NCI-H345 treated with DMSO at 0.1 percent for 48 hours (cell line): Measurements from ENCODE around the gene UBAP1.
"Not testable (repeated sequence)": the region's sequence is repeated elsewhere in the genome, so short reads cannot be mapped to it uniquely, and the experiment has no call there.

Experiments used
- DNase-seq: peaks from one replicate; lab custom pipeline; 2025; ENCODE audit not compliant: unreplicated experiment; lab: John Stamatoyannopoulos, UW

The UBAP1 gene

DNA sequence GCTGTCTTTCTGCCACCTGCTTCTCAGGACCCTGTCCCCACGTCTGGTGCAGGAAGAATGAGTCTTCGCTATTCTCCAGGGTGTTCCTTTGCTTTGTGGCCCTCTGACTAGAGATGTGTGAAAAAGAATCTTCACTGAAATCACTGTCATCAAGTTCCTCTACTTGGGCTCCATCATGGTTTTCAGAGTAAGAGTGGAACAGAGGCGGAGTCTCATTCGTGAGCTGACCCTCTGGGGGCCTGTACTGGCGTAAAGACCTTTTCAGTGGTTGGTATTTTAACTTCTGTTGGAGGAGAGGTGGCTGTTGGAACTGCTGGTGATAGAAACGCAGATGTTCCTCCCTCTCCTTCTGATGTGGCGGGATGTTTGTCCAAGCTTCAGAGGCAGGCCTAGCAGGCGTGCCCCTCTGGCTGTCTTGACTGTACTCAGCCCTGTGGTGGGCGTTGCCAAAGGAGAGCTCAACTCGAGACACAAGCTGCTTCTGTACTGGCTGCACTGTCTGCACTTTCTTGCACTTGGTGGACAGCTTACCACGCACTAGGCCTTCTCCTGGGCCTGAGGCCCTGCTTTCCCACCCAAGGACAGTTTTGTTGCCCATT, 78.2 kb downstream of the UBAP1 start:
- no peak for DNase-seq

DNA sequence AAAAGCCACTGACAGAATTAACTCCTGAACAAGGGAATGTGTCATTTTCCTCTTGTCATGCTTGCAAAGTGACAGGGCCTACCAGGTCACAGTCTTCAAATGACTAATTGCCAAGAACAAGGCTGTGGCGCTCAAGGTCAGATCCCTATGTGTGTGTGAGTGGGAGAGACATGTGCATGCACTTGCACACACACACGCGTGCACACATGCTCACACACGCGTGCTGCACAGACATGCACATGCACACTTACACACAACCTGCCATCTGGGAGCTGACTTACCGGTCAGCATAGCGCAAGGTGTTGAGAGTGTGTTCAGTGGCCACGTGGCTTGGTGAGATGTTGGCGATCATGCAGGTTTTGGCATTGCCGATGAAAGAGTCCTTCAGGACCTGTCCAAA, 80.5 kb downstream of the UBAP1 start:
- DNase-seq = no peak

DNA sequence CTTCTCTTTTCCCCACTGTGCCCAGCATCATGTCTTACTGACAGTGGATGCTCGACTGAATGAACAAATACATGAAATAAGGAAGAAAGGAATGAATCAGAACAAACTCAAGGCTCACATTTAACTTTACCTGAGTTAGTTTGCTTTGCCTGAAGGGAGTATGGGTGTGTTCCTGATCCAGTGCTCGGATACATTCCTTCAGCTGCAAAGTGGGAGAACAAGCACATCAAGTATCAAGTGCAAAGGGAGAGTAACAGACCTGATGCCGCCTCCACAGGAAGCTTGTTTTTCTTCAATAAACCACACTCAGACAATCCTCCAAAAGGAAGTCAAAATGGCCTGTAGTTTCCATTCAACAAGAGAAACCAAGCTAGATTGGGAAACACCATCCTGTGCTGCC, 84.1 kb downstream of the UBAP1 start:
- no peak for DNase-seq

DNA sequence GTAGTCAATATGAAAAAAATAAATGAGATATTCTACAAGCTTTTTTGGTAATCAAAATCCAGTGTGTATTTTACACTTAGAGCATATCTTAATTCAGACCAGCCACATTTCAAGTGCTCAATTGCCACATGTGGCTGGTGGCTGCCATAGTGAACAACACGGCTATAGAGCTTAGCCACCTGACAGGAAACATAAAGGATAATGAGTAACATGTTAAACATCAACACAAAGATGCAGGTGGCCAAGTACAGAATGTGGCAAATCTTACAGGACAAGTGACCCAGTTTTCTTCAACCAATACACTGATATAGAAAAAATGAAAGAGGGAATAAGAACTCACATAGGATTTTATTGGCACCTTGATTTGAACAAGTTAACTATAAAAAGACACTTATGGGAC, 88.8 kb downstream of the UBAP1 start:
- no peak for DNase-seq

DNA sequence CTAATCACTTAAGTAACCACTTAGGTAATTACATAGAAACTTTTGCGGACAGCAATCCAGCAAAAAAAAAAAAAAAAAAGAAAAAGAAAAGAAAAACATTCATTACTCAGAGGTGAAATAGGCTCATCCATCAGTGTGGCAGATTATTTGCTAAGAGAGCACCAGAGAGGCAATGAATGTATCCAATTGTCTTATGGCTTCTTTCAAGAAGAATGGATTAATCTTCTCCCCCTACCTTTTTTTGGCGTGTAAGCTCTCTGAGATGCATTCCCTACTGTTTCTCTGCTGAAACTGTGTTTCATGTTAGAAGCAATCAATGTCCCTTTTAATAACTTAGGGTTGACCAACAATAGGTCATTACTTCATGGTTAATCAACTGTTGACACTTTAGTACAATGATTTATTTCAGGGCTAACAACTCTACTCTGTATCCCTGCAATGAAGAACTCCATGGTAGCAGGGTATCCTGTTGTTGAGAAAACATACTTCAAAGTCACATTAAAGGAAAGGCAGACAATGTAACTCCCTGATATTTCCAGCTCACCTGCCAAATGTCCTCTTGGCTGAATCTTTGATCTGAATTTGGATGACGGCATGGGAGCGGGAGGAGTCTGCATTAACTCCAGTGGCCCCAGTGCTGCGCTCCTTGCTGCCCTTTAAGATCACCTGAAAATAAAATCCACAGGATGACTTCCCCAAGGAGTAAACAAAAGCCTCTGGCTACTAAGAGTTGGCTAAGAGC, 92.6 kb downstream of the UBAP1 start:
- DNase-seq = no peak

DNA sequence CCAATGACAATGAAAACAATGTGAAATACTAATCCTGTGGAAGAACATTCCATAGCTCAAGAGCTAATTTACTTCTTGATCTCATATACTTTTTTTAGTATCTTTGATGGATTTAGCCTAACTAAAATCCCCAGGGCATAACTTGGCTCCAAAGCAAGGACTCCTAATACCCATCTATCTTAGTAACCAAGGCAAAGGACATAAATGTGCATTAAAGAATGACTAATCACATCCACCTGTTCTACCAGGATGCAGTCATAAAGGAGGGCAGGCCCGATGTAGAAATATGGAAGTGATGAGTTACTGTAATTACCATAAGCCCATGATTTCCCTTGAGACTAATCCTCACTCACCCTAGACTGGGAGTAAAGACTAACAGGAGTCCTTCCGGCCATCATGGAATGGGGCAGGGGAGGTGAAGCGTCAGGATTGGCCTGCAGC, 93.3 kb downstream of the UBAP1 start:
- no peak for DNase-seq

DNA sequence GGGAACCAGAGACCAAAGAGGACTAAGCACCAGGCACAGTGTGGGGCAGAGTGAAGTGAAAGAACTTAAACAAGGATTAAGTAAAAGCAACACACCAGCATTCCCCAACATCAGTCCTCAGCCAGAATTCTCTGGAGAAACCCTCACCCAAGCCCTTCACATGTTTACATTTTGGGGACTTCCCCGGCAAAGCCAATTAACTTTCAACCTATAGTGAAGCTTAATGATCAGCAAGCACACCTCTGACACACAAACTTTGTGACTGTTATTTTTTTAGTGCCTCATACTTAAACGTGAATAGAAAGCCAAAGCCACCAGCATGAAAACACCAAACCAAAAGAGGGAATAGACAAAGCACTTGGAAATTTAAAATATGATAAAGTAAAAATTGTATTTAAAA, 94.7 kb downstream of the UBAP1 start:
- not testable (repeated sequence) for DNase-seq

DNA sequence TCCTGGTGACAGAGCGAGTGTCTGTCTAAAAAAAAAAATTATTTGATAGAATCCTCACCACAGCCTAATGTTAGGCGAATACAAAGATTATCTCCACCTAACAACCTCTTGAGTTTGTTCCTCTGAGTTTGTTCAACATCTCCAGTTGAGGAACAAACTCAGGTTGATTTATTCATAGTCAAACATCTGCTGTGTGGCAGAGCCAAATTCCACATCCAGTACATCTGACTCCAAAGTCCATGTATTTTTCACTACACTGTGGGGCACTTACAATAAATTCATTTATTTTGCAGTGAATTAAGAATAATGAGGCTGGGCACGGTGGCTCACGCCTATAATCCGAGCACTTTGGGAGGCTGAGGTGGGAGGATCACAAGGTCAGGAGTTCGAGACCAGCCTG, 97.0 kb downstream of the UBAP1 start:
- DNase-seq = no peak

DNA sequence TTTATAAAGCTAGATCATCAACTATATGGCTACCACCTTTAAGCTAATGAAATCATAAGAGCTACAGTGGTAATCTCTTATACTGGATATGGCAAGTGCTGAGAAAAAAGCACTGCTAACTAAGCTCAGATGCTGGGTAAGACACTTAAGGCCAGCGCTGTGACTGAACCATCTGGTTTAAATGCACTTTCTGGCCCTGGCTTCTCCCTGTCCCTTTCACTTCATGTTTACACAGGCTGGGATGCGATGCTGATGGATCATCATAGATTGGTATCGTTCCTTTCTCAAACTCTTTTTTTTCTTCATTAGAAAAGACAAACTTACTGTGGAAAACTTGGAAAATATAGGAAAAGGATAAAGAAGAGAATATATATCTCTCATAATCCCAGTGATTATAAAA, 97.9 kb downstream of the UBAP1 start:
- DNase-seq = no peak

DNA sequence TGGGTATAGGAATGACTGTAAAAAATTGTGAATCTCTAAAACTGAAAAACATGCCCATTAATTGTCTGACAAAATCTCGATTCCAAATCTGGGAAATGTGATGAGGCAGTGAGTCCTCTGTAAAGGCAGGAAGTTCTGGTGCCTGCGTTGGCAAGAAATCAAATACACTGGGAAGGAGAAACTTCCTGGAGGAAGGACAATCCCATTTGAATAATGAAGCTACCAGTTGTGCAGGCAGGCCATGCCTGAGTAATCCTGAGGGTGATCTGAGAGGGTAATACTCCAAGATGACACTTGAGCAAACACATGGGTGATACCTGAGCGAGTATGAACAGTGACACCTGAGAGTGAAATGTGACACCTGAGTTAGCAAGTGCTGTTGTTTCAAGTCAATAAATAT, 100.6 kb downstream of the UBAP1 start:
- peak; percentile 74 for DNase-seq

DNA sequence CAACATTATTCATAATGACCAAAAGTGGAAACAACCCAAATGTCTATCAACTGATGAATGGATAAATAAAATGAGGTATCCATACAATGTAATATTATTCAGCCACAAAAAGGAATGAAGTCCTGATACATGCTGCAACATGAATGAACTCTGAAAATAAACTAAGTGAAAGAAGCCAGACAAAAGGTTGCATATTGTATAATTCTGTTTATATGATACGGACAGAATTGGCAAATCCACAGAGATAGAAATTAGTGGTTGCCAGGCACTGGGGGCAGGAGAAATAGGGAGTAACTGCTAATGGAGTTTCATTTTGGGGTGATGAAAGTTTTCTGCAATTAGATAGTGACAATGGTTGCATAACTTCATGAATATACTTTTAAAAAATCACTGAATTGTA, 103.3 kb downstream of the UBAP1 start:
- DNase-seq = no peak

DNA sequence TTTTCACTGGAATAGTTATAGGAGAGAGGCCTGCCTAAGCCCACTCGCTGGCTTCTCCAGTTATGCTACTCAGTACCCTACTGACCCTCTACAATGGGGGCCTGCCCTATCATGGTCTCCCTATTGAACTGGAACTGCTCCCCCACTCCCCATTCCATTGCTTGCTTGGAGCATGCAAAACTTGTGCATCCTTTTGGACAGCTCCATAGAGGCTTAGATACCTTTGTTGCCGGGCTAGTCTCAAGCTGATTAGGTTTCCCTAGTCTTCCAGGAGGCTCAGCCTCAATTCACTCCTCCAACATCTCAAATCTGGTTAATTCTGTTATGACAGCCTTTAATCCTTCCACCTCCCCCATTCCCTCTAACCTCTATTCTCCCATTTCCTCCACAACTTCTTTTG, 110.3 kb downstream of the UBAP1 start:
- no peak for DNase-seq

DNA sequence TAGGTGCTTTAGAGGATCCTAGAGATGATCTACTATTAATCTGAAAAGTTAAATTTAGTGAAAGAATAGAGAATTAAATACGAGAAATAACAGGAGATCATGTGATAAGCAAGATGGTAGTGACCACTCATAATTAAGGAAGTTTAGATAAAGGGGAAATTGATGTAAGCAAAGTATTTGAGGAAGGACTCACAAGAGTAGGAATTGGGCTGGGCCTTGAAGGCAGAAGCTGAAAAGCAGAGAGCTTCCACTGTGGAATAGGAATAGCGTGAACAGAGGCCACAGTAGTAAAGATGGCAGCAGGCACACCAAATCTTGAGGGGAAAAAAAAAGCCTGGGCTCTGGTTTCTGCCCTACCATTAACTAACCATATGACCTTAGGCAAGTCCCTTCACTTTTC, 112.2 kb downstream of the UBAP1 start:
- DNase-seq = no peak

DNA sequence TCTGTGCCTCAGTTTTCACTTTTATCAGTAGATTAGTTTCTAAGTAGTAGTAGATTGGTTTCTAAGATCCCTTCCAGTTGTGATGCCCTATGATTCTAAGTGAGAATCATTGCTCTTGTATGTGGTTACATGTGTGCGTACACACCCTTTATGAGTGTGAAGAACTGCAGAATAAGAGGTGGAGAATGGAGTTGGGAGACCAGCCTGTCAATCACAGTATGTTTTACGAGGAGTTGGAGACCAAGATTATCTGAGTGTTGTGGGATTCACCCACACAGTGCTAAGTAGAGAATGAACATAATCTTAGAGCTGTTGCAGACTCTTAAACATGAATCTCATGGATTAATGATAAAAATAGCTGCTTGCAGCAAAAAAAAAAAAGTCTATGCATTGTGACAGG, 112.6 kb downstream of the UBAP1 start:
- no peak for DNase-seq

DNA sequence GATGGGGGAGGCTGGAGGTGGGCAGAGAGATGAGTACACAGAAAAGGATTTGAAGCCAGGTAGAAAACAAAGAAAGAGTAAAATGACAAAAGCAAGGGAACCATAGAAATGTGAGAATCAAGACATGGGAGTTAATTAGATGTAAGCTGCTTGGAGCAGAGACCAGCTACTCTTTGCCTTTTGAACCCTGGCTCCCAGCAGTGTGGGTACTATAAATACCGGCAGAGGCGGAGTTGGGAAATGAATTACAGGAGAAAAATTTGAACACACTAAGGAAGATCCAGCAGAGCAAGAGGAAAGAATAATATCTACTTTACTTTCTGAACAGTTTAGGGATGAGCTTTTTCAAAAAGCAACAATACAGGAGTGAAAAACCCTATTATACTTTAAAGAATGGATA, 113.7 kb downstream of the UBAP1 start:
- DNase-seq = no peak

DNA sequence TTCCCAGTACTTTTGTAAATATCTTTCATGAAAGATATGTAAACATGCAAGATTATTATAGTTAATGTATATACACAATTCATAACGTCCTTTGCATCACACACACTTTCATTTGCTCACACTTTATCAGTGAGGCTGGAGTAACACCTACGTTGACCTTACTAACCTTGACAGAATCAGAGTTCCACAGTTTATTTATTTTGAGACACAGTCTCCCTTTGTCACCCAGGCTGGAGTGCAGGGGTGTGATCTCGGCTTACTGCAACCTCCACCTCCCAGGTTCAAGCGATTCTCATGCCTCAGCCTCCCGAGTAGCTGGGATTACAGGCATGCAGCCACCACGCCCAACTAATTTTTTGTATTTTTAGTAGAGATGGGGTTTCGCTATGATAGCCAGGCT, 122.2 kb downstream of the UBAP1 start:
- not testable (repeated sequence) for DNase-seq
